ENCODE data around the gene CENPB.

Gene CENPB

GRCh38 chr20:3745686-3746173 is 40.8 kb downstream of the CENPB start:
- no peak for DNase-seq

GRCh38 chr20:3744806-3745685 is 41.5 kb downstream of the CENPB start:
- peak; percentile 72 for DNase-seq

- no peak for DNase-seq
Measured at GRCh38 chr20:3744037-3744436, 42.5 kb downstream of the CENPB start.

- no peak for DNase-seq
Measured at GRCh38 chr20:3743251-3743650, 43.3 kb downstream of the CENPB start.

GRCh38 chr20:3741836-3742458 is 44.6 kb downstream of the CENPB start:
- DNase-seq = no peak

GRCh38 chr20:3740615-3741301 is 45.8 kb downstream of the CENPB start:
- no peak for DNase-seq

- DNase-seq = no peak
Measured at GRCh38 chr20:3739926-3740451, 46.6 kb downstream of the CENPB start.

- no peak for DNase-seq
Measured at GRCh38 chr20:3739054-3739925, 47.2 kb downstream of the CENPB start.

GRCh38 chr20:3738111-3739053 is 48.2 kb downstream of the CENPB start:
- DNase-seq = no peak

GRCh38 chr20:3735768-3736167 is 50.8 kb downstream of the CENPB start:
- no peak for DNase-seq

- no peak for DNase-seq
Measured at GRCh38 chr20:3734111-3734843, 52.3 kb downstream of the CENPB start.
